HG03521 (cell line): ENCODE results near the gene RYR1.
"Not testable (repeated sequence)": the region's sequence is repeated elsewhere in the genome, so short reads cannot be mapped to it uniquely, and the experiment has no call there.

Experiments used
- ATAC-seq: cut with Tn5 transposase; IDR thresholded peaks from one replicate; pipeline ENCODE4 v1.9.1; 2021; ENCODE audit warnings: mild to moderate bottlenecking, moderate library complexity; ENCODE audit not compliant: unreplicated experiment

Gene RYR1

GRCh38 chr19:38599722-38600121, 166.2 kb downstream of the RYR1 start:
- no peak for ATAC-seq

GRCh38 chr19:38602856-38603255, 169.4 kb downstream of the RYR1 start:
- not testable (repeated sequence) for ATAC-seq

DNA sequence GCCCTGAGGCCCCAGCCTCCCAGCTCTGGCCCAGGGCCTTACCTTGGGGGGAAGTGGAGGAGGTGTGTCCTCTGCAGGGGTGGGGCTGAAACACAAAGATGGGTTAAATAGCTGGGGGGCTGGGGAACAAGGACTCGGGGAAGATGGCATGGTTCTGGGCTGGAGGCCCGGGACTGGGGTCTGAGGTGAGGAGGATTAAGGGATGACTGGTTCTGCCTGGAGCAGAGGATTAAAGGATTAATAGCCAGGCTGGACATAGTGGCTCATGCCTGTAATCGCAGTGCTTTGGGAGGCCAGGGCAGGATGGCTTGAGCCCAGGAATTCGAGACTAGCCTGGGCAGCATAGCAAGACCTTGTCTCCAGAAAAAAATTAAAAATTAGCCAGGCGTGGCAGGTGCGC, 172.6 kb downstream of the RYR1 start:
- ATAC-seq = no peak

GRCh38 chr19:38614289-38614688, 180.8 kb downstream of the RYR1 start:
- ATAC-seq = no peak

GRCh38 chr19:38615007-38615581, 181.6 kb downstream of the RYR1 start:
- no peak for ATAC-seq

DNA sequence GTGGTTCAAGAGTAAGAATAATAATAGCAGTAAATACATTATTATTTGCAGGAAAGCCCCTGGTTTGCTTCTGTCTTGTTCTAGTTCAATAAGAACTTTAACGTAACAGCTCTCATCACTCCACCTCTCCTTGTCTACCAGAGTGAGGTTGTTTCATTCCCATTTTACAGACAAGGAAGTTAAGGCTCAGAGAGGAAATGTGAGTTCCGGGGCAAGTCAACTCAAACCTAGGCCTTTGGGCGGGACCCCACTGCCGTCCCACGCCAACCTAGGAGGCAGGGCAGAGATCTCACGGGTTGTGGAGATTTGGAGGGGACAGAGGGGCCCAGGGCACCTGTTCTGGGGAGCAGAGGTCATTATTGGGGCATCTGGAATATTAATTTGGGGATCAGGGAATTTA, 182.8 kb downstream of the RYR1 start:
- ATAC-seq = no peak

GRCh38 chr19:38617283-38617763, 183.8 kb downstream of the RYR1 start:
- ATAC-seq = no peak

- ATAC-seq = peak; percentile 50
Observed at GRCh38 chr19:38617764-38618589, 184.5 kb downstream of the RYR1 start, which contains the start of gene MAP4K1. Gene MAP4K1 (minus strand): TSS chr19:38617953. CDS start chr19:38617895, 58 bp downstream.

DNA sequence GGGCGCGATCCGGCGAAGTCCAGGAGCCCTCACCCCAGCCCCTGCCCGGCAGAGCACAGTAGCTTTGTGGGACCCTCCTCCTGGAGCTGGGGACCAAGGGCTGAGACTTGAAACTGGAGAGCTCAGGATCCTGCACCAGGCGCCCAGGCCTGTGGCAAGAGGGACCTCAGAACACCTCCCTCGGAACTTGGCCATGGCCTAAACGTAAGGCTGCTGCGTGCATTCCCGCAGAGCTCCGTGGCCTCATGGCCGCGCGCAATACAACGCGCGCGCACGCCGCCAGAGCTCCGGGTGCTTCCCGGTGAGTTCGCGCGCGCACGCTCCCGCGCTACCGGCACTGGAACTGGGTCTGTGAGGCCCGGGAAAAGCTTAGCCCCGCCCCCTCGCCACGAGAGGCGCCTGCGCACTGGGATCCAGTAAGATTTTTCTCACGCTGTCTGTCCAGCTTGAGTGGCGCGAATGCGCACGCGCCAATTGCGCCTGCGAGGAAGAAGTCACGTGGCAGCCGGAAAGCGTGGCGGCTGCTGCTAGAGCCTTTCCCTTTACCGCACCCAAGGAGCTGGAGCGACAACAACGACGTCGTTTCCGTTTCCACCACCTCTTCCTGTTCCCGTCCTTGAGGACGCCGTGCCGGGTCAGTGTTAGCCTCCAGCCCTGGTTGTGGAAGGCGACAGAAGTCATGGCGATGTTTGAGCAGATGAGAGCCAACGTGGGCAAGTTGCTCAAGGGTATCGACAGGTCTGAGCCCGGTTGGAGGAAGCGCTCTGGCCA, 185.3 kb downstream of the RYR1 start, which contains the start of gene EIF3K:
EIF3K (plus strand) TSS at position 599 of the 771 bp plus-strand sequence; CDS start at position 680, 81 bp downstream.
- ATAC-seq = peak; percentile 60

GRCh38 chr19:38619361-38620174, 186.1 kb downstream of the RYR1 start:
- no peak for ATAC-seq

GRCh38 chr19:38624822-38625221, 191.3 kb downstream of the RYR1 start:
- ATAC-seq = no peak

- no peak for ATAC-seq
Observed at GRCh38 chr19:38626401-38626800, 192.9 kb downstream of the RYR1 start.

DNA sequence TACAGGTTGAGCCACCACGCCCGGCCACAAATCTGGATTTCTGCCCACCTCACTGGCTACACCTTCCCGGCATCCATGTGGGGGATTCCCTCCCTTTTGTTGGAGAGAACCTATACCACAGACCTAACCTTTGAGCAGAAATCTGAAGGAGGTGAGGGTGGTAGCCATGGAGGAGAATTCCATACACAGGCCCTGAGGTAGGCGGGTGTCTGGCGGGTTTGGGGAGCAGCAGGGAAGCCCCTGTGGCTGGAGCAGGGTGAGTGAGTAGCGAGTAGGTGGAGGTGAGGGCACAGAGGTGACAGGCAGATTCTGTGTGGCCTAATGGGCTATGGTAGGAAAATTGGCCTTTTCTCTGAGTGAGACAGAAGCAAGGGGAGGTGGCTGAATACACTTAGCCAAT, 196.1 kb downstream of the RYR1 start:
- no peak for ATAC-seq

- ATAC-seq = not testable (repeated sequence)
Observed at GRCh38 chr19:38631301-38631700, 197.8 kb downstream of the RYR1 start.

DNA sequence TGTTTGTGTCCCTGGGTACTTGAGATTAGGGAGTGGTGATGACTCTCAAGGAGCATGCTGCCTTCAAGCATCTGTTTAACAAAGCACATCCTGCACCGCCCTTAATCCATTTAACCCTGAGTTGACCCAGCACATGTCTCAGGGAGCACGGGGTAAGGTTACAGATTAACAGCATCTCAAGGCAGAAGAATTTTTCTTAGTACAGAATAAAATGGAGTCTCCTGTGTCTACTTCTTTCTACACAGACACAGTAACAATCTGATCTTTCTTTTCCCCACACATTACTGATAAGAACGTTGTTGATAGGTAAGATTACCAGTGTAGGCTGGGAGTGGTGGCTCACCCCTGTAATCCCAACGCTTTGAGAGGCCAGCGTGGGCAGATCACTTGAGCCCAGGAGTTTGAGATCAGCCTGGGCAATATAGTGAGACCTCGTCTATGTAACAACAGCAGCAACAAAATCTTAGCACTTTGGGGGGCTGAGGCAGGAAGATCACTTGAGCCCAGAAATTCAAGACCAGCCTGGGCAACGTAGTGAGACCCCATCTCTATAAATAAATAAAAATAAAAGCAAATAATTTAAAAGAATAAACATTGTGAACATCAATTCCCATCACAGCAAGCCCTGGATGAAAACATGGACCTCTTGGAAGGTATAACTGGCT, 198.5 kb downstream of the RYR1 start:
- not testable (repeated sequence) for ATAC-seq

- no peak for ATAC-seq
Observed at GRCh38 chr19:38632476-38633213, 199.2 kb downstream of the RYR1 start.

DNA sequence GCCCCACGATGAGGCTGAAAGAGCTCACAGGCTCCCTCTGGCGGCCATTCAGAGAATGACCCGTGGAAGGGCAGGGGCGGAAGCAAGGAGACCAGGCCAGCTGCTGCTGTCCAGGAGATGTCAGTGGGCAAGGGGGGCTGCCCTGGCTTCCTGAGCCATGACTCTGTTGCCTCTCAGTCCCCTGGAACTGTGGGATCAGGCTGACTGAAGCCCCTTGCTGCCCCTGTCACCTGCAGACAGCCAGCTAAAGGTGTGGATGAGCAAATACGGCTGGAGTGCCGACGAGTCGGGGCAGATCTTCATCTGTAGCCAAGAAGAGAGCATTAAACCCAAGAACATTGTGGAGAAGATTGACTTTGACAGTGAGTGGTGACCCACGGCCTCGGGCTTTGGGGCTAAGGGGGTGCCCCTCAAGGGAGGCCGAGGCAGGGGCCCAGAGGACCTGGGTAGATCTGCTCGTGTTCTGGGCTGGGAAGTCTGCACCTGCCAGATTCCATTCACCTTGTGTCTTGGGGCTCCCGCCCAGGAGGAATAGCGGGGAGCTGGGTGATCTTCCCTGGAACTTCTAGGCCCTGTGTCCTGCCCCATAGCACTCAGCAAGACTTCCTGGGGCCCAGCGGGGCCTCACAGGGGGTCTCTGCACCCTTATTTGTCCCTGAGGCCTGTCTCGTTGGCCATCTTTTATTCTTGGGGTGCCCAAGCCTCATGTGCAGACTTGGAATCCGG, 201.4 kb downstream of the RYR1 start:
- ATAC-seq = no peak
